ENCODE data around the gene DECR2. TPM values are rescaled to one million over a fixed set of nuclear protein-coding genes. Genes with fewer than 3 reads are reported as not detected.

The DECR2 gene
- total RNA-seq, 1 experiment from 2014 or later = 27.5 TPM

GRCh38 chr16:363110-363765 is 38.4 kb upstream of the DECR2 start:
- intact Hi-C loops (cut with micrococcal nuclease; ENCODE audit: unreplicated experiment) = loop anchor here (5.0 kb wide), 1 partner anchor 256 kb away; no protein-coding TSS in a partner anchor
- no peaks in the 10 kb centered on the region for H3K27me3 ChIP-seq (replicated peaks; ENCODE audit: insufficient read depth, low read depth, low read length, poor library complexity)

GRCh38 chr16:363766-364490 is 37.8 kb upstream of the DECR2 start:
- DNase-seq (ENCODE audit: low spot score) = no peak
- POLR2A ChIA-PET (ENCODE audit: low non-redundant PET) = interaction anchor here (0.6 kb wide), 1 partner anchor 235 kb away, joined by 3 read pairs; no protein-coding TSS in a partner anchor

More at GRCh38 chr16:363110-363765, 38.4 kb upstream of the DECR2 start:
- Histone ChIP-seq H3K27ac (ENCODE audit: low read depth, low read length, poor library complexity, severe bottlenecking) (no peak overlapping the region), H3K4me3 (ENCODE audit: low read depth, low read length, poor library complexity, severe bottlenecking) (no peak overlapping the region), H3K36me3 (ENCODE audit: insufficient read depth, low read length, poor library complexity, severe bottlenecking) (peaks cover 14% of the 10 kb centered on the region), H3K4me1 (ENCODE audit: insufficient read depth, low read length, poor library complexity, severe bottlenecking) (no peaks in the 10 kb centered on the region), H3K9me3 (ENCODE audit: low read depth, low read length, poor library complexity, severe bottlenecking) (no peaks in the 10 kb centered on the region)
- BruUV-seq (replicated peaks) = no TSS peak
- ChIA-PET CTCF (interaction anchor here (0.8 to 2.2 kb wide), 3 partner anchors 256 to 319 kb away, joined by 3 to 25 read pairs (median 5); no protein-coding TSS in a partner anchor), POLR2A (ENCODE audit: low non-redundant PET) (no interaction called here)
- no peak for TF ChIP-seq CTCF (conservative IDR thresholded peaks at IDR 0.05; ENCODE audit: low read depth, low read length)
- TF ChIP-seq EZH2 (IDR thresholded peaks at IDR 0.05; ENCODE audit: borderline replicate concordance, low read depth, low read length, poor library complexity, severe bottlenecking) = no peak
- DNase-seq (ENCODE audit: low spot score) = no peak

More at GRCh38 chr16:363766-364490, 37.8 kb upstream of the DECR2 start:
- H3K36me3 ChIP-seq (ENCODE audit: insufficient read depth, low read length, poor library complexity, severe bottlenecking) = peaks cover 20% of the 10 kb centered on the region
- no peaks in the 10 kb centered on the region for H3K4me1 ChIP-seq (ENCODE audit: insufficient read depth, low read length, poor library complexity, severe bottlenecking)
- BruUV-seq (replicated peaks) = no TSS peak
- no peak overlapping the region for H3K4me3 ChIP-seq (ENCODE audit: low read depth, low read length, poor library complexity, severe bottlenecking)
- intact Hi-C loops (cut with micrococcal nuclease; ENCODE audit: unreplicated experiment) = loop anchor here (5.0 kb wide), 1 partner anchor 257 kb away; no protein-coding TSS in a partner anchor
- no peaks in the 10 kb centered on the region for H3K9me3 ChIP-seq (ENCODE audit: low read depth, low read length, poor library complexity, severe bottlenecking)
- TF ChIP-seq CTCF (conservative IDR thresholded peaks at IDR 0.05; ENCODE audit: low read depth, low read length) (no peak), EZH2 (IDR thresholded peaks at IDR 0.05; ENCODE audit: borderline replicate concordance, low read depth, low read length, poor library complexity, severe bottlenecking) (no peak)
- no peaks in the 10 kb centered on the region for H3K27me3 ChIP-seq (replicated peaks; ENCODE audit: insufficient read depth, low read depth, low read length, poor library complexity)
- H3K27ac ChIP-seq (ENCODE audit: low read depth, low read length, poor library complexity, severe bottlenecking) = no peak overlapping the region
- CTCF ChIA-PET = interaction anchor here (0.5 to 2.2 kb wide), 2 partner anchors 257 to 285 kb away, joined by 3 to 25 read pairs; partner anchors contain the start of gene WDR90
